ENCODE measurements around the gene NXF1.
"Not testable (repeated sequence)": the region's sequence is repeated elsewhere in the genome, so short reads cannot be mapped to it uniquely, and the experiment has no call there.

NXF1 gene

GRCh38 chr11:62805076-62805892 is at the start of gene NXF1:
NXF1 (minus strand) TSS chr11:62805440; CDS start chr11:62805356, 84 bp downstream.
- DNase-seq, result peak; percentile 95 to 96

- DNase-seq, result no peak
Observed at GRCh38 chr11:62854013-62854824, 49.0 kb upstream of the NXF1 start.

- peak in 1 of 2 donors; percentile 28 for DNase-seq
Observed at GRCh38 chr11:62853279-62853965, 48.2 kb upstream of the NXF1 start.

GRCh38 chr11:62852523-62853188 is 47.4 kb upstream of the NXF1 start:
- DNase-seq, result no peak

DNA sequence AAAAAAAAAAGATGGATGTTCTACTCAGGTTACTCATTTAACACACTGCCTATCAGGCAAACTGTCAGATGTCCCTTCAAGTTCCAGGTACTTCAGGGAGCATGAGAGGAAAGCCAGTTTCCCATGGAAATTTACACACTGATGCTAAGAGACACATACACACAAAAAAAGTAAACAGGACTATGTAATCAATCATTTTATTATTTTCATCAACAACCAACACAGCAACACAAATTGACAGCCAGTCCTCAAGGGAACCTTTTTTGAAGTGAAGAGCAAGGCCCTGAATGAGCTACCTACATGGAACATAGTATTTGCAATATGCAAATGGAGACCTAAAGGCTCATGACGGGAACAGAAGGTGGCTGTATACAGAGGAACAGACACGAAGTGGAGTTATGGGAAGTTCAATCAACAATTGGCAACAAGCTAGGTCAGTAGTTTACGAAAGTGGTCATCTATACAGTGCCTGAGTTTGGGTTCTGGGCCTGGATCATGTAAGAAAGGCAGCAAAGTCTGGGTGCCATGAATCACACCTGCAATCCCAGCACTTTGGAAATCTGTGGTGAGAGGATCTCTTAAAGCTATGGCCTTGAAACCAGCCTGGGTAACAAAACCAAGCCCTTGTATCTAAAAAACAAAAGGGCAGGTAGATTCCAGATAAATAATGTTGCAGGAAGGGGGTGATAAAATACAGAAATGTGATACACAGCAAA is 46.7 kb upstream of the NXF1 start:
- DNase-seq, result no peak

GRCh38 chr11:62850911-62851806 is 45.9 kb upstream of the NXF1 start:
- DNase-seq, result no peak

GRCh38 chr11:62847767-62848314 is 42.6 kb upstream of the NXF1 start:
- no peak for DNase-seq

GRCh38 chr11:62846177-62846576 is 40.9 kb upstream of the NXF1 start:
- no peak for DNase-seq

DNA sequence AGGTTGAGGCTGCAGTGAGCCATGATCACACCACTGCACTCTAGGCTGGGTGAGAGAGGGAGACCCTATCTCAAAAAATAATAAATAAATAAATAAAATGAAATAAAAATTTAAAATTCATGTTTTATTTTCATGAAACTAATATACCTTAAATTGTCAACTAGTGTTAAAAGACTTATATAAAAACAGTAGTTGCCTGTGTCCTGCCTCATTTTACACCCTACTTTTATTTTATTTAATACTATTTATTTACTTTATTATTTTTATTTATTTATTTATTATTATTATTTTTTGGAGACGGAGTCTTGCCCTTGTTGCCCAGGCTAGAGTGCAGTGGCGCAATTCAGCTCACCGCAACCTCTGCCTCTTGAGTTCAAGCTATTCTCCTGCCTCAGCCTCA is 38.9 kb upstream of the NXF1 start:
- no peak for DNase-seq

GRCh38 chr11:62843466-62843865 is 38.2 kb upstream of the NXF1 start:
- no peak for DNase-seq

- DNase-seq, result not testable (repeated sequence)
Observed at GRCh38 chr11:62842891-62843290, 37.7 kb upstream of the NXF1 start.

DNA sequence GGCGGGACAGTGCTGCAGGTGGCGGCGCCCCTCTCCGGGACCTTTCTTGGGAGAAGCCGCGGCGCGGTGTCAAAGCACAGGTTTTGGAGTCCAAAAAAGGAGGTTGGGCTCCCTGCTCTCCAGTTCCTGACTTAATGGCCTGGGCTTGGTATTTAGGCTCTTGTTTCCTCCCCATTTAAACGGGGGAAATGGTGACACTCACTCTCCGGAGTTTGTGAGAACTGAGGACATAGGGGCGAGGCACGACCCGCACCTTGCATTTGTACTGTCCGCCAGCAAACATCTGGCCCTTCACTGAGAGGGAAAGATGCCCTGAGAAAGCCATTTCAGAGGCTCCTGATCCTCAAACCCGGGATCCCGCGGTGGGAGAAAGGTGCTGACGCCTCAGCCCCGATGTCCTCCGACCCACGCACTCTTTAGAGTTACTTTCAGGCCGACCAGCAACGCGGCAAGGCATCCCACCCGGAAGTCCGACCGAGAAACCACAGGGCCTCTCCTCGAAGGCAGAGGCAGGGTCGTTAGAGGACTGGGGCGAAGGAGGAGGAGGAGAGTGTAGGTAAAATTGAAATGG is 37.0 kb upstream of the NXF1 start:
- DNase-seq, result peak; percentile 26 to 45

DNA sequence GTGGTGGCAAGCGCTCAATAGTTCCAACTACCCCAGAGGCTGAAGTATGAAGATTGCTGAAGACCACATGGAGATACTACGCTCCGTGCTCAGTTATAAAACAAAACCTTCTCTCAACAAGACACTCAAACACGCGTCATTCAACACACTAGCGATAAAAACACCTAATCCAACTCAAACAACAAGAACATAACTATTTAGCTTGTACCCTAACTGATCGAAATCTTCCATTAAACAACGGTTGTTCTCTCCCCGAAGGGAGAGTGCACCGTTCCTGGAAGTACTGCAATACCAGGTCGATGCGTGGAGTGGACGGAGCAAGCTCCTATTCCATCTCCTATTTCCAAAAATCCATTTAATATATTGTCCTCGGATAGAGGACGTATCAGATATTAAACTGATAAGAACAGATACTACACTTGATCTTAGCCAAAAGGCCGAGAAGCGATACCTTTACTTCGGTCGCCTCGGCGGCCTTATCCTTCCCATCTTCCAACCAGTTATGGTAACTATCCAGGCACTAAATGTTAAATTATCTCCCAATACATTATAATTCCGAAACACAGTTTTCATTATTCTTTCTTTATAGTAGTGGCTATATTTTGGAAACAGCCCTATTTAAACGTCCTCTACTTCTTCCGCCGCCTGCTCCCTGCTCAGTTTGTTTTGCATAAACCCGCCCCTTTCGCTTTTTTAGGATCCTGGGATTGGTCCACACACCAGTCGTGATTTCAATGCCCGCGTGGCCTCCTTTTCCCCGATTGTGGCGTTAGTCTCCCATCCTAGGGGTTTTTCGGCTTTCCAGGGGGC is 36.3 kb upstream of the NXF1 start:
- DNase-seq, result peak; percentile 82 to 83

DNA sequence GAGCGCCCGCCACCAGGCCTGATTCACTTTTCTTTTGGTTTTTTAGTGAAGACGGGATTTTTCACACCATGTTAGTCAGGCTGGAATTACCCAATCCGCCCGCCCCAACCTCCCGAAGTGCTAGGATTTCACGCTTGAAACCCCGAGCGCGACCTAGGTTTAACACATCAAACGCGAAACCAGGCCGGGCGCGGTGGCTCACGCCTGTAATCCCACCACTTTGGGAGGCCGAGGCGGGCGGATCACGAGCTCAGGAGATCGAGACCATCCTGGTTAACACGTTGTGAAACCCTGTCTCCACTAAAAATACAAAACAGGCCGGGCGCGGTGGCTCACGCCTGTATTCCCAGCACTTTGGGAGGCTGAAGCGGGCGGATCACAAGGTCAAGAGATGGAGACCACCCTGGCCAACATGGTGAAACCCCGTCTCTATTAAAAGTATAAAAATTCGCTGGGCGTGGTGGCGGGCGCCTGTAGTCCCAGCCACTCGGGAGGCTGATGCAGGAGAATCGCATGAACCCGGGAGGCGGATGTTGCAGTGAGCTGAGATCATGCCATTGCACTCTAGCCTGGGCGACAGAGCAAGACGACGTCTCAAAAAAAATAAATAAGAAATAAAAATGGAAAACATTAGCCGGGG is 35.6 kb upstream of the NXF1 start:
- peak; percentile 66 to 75 for DNase-seq

GRCh38 chr11:62839050-62839945 is 34.1 kb upstream of the NXF1 start, which contains the start of gene WDR74:
WDR74 (minus strand) TSS chr11:62839590; CDS start chr11:62839570, 20 bp downstream.
- peak; percentile 89 for DNase-seq

DNA sequence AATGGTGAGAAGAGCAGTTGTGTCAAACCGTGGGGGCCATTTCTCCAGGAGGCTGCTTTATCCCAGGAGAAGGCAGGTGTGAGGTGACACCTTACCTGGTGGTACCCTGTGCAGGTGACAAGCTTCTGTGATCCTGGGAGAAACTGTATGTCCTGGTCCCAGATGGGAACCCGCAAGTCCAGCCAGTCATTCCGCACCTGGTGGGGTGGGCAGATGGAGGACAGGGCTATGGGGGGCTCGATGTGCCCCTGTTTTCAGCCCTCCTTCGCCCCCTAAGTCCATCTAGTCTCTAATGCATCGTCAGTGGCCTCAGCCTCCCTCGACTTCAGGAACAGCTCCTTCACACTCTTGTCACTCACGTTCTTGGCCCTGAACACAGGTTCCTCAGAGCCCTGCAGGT is 30.1 kb upstream of the NXF1 start:
- no peak for DNase-seq

DNA sequence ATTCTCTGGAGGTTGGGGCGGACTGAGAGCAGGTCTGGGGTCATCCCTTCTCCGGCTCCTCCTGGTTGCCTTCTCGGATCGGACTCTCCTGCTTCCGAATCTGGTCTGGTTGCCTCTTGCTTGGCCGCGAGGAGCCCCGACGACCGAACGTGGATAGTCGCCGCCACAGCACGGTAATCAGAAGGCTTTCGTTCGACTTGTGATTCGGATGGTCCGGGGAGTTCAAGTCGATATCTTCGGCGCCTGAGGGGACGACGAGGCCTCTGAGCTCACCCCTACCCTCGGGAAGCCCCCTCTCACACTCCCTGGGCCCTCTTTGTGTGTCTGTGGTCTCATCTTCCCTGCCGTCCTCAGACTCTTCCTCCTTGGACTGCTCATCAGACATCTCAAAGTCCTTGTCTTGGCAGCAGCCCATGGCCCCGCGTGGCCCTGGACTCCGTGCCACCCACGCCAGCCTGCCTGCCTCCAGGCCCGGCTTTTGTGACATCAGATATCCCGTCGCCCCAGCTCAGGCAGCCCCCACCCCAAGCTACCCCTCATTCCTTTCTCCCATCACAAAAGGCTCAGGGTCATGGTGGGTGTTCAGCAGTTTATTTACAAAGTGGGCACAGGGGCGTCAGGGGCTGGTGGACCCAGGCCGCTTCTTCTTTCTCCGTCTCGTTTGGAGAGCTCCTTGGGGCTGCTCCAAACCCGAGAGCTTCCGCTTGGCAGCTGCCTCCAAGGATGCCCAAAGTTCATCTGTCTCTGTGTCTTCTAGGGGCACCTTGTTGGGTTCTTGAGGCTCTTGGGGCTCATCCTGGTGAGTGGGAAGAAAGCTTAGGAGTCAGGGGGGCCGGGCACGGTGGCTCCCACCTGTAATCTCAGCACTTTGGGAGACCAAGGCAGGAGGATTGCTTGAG is 27.3 kb upstream of the NXF1 start, which contains the start of gene TEX54:
TEX54 (minus strand) TSS at position 506 of the 899 bp plus-strand sequence.
- DNase-seq, result no peak

Data from activated CD4-positive, alpha-beta T cell treated with anti-CD3 and anti-CD28 coated beads for 4 hours (primary cell).